HG03342 (cell line): ENCODE measurements around the gene SMG7.
A peak's percentile ranks its signal among the peaks of the same experiment; 100 is the strongest.

Experiments used
- ATAC-seq: cut with Tn5 transposase; IDR thresholded peaks from one replicate; pipeline ENCODE4 v1.9.1; 2021; ENCODE audit warnings: mild to moderate bottlenecking, moderate library complexity; ENCODE audit not compliant: unreplicated experiment

The SMG7 gene

GRCh38 chr1:183559061-183559460 lies 86.8 kb downstream of the SMG7 start:
- ATAC-seq, result no peak

GRCh38 chr1:183562701-183563100 lies 90.4 kb downstream of the SMG7 start:
- no peak for ATAC-seq

- no peak for ATAC-seq
These were observed 93.0 kb downstream of the SMG7 start for GRCh38 chr1:183565261-183565660.

GRCh38 chr1:183566026-183566425 lies 93.7 kb downstream of the SMG7 start:
- ATAC-seq, result no peak

GRCh38 chr1:183567584-183567983 lies 95.3 kb downstream of the SMG7 start:
- ATAC-seq, result peak; percentile 73

- ATAC-seq, result no peak
These were observed 96.1 kb downstream of the SMG7 start for GRCh38 chr1:183568176-183569021.

GRCh38 chr1:183569141-183569540 lies 96.8 kb downstream of the SMG7 start:
- ATAC-seq, result no peak

GRCh38 chr1:183569801-183570200 lies 97.5 kb downstream of the SMG7 start:
- no peak for ATAC-seq

GRCh38 chr1:183570451-183570850 lies 98.2 kb downstream of the SMG7 start:
- no peak for ATAC-seq

GRCh38 chr1:183571678-183572268 lies 99.5 kb downstream of the SMG7 start:
- no peak for ATAC-seq

GRCh38 chr1:183572721-183573120 lies 100.4 kb downstream of the SMG7 start:
- ATAC-seq, result no peak

- ATAC-seq, result no peak
These were observed 103.3 kb downstream of the SMG7 start for GRCh38 chr1:183575606-183576005.

- ATAC-seq, result no peak
These were observed 104.2 kb downstream of the SMG7 start for GRCh38 chr1:183576537-183576936.

- no peak for ATAC-seq
These were observed 105.7 kb downstream of the SMG7 start for GRCh38 chr1:183577897-183578465.

GRCh38 chr1:183578856-183579255 lies 106.6 kb downstream of the SMG7 start:
- ATAC-seq, result no peak

GRCh38 chr1:183580281-183580682 lies 108.0 kb downstream of the SMG7 start:
- no peak for ATAC-seq

GRCh38 chr1:183582021-183582713 lies 109.9 kb downstream of the SMG7 start:
- ATAC-seq, result no peak

GRCh38 chr1:183583466-183583865 lies 111.2 kb downstream of the SMG7 start:
- ATAC-seq, result no peak

GRCh38 chr1:183584147-183584546 lies 111.8 kb downstream of the SMG7 start:
- ATAC-seq, result no peak

- ATAC-seq, result peak; percentile 56
These were observed 112.7 kb downstream of the SMG7 start for GRCh38 chr1:183585038-183585437.

GRCh38 chr1:183586455-183586854 lies 114.2 kb downstream of the SMG7 start:
- no peak for ATAC-seq

- ATAC-seq, result no peak
These were observed 114.6 kb downstream of the SMG7 start for GRCh38 chr1:183586926-183587325.
